ENCODE results near the gene RNF217.
"Not testable (repeated sequence)": the region's sequence is repeated elsewhere in the genome, so short reads cannot be mapped to it uniquely, and the experiment has no call there.

RNF217 gene, protein sequence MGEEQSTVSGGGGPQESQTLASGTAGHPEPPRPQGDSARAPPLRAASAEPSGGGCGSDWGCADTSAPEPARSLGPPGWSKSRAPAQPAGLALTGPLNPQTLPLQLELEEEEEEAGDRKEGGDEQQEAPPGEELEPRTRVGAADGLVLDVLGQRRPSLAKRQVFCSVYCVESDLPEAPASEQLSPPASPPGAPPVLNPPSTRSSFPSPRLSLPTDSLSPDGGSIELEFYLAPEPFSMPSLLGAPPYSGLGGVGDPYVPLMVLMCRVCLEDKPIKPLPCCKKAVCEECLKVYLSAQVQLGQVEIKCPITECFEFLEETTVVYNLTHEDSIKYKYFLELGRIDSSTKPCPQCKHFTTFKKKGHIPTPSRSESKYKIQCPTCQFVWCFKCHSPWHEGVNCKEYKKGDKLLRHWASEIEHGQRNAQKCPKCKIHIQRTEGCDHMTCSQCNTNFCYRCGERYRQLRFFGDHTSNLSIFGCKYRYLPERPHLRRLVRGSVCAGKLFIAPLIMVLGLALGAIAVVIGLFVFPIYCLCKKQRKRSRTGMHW

DNA sequence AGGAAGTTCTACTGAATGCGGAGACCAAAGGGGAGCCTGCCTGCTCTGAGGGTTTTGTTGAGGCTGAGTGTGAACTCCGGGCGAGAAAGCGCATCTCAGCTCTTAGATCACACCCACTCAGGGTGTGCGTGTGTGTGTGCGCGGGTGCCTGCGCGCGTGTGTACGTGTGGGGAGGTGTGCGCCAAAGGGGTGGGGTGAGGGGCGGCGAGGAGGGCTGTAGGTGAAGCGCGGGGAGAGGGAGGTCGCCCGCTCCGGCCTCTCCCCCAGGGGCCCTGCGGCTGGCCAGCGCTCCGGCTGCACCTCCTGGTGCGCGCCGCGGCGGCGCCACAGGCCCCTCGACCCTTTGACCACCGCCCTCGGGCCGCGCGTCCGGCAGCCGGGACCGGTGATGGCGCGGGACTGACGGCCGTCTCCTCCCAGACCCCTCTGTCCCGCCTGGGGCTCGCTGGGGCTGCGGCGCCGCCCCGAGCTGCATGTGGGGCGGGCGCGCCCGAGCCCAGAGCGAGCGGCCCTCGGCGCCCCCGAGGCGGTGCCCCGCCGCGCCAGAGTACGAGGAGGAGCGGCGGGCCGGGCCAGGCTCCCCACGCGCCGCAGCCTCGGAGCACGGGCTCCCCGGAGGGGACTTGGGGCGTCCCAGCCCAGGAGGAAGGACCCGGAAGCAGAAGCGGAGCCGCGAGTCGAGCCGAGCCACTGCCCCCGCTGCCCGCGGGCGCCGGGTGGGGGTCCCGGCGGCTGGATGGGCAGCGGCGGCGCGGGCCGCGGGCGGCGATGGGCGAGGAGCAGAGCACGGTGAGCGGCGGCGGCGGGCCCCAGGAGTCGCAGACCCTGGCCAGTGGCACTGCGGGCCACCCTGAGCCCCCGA is at the start of gene RNF217:
Gene RNF217 (plus strand): TSS at position 661 of the 862 bp plus-strand sequence. CDS start 108 bp downstream, at position 769.
- Mint-ChIP-seq H3K27ac (peak within 1 kb of the TSS; percentile 21), H3K27me3 (peaks cover 43% of the 10 kb centered on the region)

DNA sequence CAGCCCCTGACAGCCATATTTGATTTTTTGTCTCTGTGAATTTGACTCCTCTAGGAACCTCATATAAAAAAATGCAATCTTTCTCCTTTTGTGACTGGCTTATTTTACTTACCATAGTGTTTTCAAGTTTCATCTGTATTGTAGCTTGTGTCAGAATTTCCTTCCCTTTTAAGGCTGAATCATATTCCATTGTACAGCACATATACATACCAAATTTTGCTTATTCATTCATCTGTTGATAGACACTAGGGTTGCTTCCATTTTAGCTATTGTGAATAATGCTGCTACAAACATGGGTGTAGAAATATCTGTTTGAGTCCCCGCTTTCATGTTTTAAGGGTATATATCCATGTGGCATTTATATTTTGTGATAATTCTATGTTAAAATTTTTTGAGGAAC is 49.2 kb upstream of the RNF217 start:
- H3K27ac Mint-ChIP-seq, result no peak overlapping the region
- H3K4me3 Mint-ChIP-seq, result no peak overlapping the region
- H3K27me3 Mint-ChIP-seq, result peaks cover 1% of the 10 kb centered on the region
- H3K9me3 Mint-ChIP-seq, result no peaks in the 10 kb centered on the region
- H3K4me1 Mint-ChIP-seq, result no peaks in the 10 kb centered on the region
- H3K36me3 Mint-ChIP-seq, result no peaks in the 10 kb centered on the region

More for the DNA sequence above, at the start of gene RNF217:
- Mint-ChIP-seq H3K36me3 (no peaks in the 10 kb centered on the region), H3K4me3 (peak within 1 kb of the TSS; percentile 83), H3K4me1 (peaks cover 14% of the 10 kb centered on the region), H3K9me3 (peaks cover 4% of the 10 kb centered on the region)

DNA sequence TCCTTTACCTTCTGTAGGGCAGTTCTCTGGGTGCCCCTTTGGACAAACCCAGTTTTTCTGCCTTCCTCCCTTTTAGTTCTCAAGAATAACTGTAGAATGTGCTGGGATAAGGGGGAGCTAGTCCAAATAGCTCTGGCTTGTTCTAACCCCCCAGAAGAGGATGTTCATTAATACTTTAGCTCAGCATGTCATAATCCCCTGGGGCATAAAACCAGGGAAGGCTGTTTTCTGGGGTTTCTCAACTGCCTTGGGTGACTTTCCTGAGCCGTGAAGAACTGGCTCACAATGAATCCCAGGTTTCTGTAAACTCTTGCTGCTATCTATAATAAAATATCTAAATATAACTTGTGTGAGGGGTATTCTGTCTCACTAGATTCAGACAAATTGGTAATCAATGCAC is 44.5 kb upstream of the RNF217 start:
- Mint-ChIP-seq H3K27ac (no peak overlapping the region), H3K4me3 (no peak overlapping the region), H3K27me3 (no peaks in the 10 kb centered on the region), H3K9me3 (no peaks in the 10 kb centered on the region), H3K4me1 (peaks cover 4% of the 10 kb centered on the region), H3K36me3 (no peaks in the 10 kb centered on the region)

DNA sequence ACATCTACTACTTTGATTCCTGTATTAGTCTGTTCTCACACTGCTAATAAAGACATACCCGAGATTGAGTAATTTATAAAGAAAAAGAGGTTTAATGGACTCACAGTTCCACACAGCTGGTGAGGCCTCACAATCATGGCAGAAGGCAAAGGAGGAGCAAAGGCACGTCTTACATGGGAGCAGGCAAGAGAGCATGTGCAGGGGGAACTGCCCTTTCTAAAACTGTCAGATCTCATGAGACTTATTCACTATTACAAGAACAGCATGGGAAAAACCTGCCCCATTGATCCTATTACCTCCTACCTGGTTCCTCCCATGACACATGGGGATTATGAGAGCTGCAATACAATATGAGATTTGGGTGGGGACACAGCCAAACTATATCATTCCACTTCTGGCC is 42.5 kb upstream of the RNF217 start:
- not testable (repeated sequence) for H3K9me3 Mint-ChIP-seq, H3K27ac Mint-ChIP-seq, H3K36me3 Mint-ChIP-seq, H3K27me3 Mint-ChIP-seq, H3K4me3 Mint-ChIP-seq, H3K4me1 Mint-ChIP-seq

DNA sequence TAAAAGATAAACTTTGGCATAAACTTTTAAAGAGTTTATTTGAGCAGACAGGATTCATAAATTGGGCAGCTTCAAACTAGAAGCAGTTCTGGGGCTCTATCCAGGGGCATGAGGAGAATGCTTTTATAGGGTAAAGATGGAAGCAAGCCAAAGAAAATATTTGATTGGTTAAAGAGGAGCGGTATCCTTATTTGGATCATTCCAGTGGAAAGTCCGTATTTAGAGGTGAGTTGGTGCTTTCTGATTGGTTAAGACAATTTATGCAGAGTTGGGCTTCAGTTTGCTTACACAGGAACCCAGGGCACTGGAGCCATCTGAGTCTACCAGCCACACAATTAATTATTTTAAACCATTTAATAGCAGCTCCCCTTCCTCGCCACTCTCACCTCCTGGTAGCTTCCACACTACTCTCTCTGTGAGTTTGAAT is 37.9 kb upstream of the RNF217 start:
- Mint-ChIP-seq H3K36me3 (no peaks in the 10 kb centered on the region), H3K4me3 (no peak overlapping the region), H3K27me3 (peaks cover 4% of the 10 kb centered on the region), H3K27ac (no peak overlapping the region), H3K4me1 (no peaks in the 10 kb centered on the region), H3K9me3 (no peaks in the 10 kb centered on the region)

DNA sequence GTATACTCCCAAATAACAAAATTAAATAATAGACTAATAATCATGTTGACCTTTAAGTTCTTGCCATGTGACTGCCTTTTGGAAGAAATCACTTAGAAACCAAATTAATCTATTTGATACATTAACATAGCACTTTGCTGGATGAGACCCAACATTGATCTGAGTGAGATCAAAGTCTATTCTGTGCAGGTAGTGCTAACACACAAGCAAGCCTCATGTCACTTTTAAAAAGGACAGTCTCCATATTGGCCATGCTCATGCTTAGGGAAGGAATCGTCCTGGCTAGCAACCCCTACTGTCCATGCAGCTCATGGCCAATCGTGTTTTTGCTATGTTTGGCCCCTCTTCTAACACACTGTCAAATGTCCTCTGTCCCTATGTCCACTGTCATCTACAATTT is 35.8 kb upstream of the RNF217 start:
- peaks cover 4% of the 10 kb centered on the region for H3K27me3 Mint-ChIP-seq
- no peaks in the 10 kb centered on the region for H3K36me3 Mint-ChIP-seq
- no peaks in the 10 kb centered on the region for H3K4me1 Mint-ChIP-seq
- no peak overlapping the region for H3K4me3 Mint-ChIP-seq
- no peaks in the 10 kb centered on the region for H3K9me3 Mint-ChIP-seq
- H3K27ac Mint-ChIP-seq, result no peak overlapping the region

DNA sequence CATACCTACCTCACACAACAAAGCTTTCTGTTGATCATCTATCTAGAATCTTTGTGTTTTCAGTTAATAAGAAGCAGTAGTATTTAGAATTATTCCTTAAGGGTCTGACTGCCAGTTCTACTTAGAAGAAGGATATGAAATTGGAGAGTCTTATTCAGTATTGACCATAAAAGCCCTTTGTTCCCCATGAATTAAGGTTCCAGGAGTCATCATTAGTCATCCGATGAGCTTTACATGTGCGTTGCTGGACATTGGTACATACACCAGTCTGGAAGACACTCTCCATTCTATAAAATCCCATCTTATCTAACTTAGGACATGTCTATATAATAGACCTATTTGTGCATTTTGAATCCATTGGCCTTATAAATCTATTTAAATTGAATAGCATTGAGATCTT is 34.4 kb upstream of the RNF217 start:
- H3K4me3 Mint-ChIP-seq, result no peak overlapping the region
- H3K27me3 Mint-ChIP-seq, result peaks cover 4% of the 10 kb centered on the region
- H3K36me3 Mint-ChIP-seq, result no peaks in the 10 kb centered on the region
- H3K4me1 Mint-ChIP-seq, result no peaks in the 10 kb centered on the region
- H3K9me3 Mint-ChIP-seq, result no peaks in the 10 kb centered on the region
- no peak overlapping the region for H3K27ac Mint-ChIP-seq

DNA sequence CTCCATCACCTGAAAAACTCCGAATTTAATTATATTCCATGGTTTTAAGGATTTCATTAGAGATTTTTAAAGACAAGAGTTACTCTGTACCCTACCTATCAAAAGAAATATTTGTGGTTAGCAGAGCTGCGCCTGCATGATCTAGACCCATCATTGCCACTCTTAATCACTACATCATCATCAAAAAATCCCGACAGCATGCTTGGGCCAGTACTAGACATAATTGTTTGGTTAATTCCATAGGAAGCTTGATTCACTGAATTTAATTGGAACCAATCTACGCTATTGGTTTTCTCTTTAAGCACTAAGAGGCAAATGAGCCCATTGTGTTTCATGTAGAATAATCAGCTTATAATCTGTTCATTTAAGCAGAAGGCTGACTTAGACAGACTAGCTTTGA is 33.4 kb upstream of the RNF217 start:
- Mint-ChIP-seq H3K9me3 (no peaks in the 10 kb centered on the region), H3K4me1 (no peaks in the 10 kb centered on the region), H3K36me3 (no peaks in the 10 kb centered on the region), H3K27me3 (peaks cover 4% of the 10 kb centered on the region), H3K4me3 (no peak overlapping the region), H3K27ac (no peak overlapping the region)

DNA sequence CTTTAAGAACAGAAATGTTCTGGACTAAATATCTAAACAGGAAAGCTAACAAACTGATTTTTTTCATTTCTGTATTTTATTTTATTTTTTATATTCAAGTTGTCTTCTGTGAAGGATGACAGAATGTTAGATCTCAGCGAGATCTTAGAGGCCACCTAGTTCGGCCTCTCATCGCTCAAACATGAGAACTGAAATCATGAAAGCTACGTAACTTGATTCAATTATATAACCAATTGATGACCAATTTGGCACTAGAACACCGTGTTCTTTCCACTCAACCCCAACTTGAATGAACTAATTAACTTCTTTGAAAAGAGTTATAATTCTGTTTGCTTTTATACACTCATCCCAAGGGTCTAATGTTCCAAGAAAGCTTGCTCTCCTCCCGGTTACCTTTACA is 24.6 kb upstream of the RNF217 start:
- Mint-ChIP-seq H3K27ac (no peak overlapping the region), H3K4me1 (no peaks in the 10 kb centered on the region), H3K9me3 (no peaks in the 10 kb centered on the region), H3K36me3 (no peaks in the 10 kb centered on the region), H3K4me3 (no peak overlapping the region), H3K27me3 (peaks cover 1% of the 10 kb centered on the region)

DNA sequence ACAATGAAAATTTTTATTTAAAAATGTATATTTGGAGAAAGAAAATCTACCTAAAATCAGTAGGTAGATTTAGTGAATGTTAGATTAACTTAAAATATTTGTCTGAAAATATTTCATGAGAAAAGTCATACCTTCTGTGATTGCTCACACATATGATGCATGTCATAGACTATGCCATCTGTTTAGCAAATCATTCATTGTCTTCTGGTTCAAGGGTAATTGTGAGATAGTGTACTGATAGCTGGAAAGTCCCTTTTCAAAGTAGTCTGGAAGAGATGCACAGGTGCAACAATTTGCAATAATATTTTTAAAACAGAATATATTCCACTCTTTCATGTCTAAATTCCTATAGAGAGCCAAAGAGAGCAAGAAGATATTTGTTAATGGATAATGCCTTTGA is 21.0 kb upstream of the RNF217 start:
- peaks cover 7% of the 10 kb centered on the region for H3K9me3 Mint-ChIP-seq
- no peaks in the 10 kb centered on the region for H3K4me1 Mint-ChIP-seq
- no peaks in the 10 kb centered on the region for H3K36me3 Mint-ChIP-seq
- peaks cover 3% of the 10 kb centered on the region for H3K27me3 Mint-ChIP-seq
- no peak overlapping the region for H3K4me3 Mint-ChIP-seq
- no peak overlapping the region for H3K27ac Mint-ChIP-seq

DNA sequence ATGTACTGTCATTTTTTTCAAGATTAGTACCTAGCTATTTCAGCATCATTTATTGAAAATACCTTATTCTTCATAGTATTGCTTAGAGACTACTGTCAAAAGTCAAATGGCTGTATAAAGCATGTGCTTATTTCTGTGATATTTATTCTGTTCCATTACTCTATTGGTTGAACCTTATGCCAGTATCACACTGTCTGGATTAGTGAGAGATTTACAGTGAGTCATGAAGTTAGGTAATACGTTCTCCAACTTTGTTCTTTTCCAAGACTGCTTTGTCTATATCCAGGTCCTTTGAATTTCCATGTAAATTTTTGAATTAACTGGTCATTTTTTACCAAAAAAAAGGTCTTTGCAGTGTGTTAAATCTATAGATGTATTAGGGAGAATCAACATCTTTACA is 18.6 kb upstream of the RNF217 start:
- Mint-ChIP-seq H3K4me1 (no peaks in the 10 kb centered on the region), H3K27ac (no peak overlapping the region), H3K9me3 (peaks cover 7% of the 10 kb centered on the region), H3K36me3 (no peaks in the 10 kb centered on the region), H3K27me3 (peaks cover 9% of the 10 kb centered on the region), H3K4me3 (no peak overlapping the region)

DNA sequence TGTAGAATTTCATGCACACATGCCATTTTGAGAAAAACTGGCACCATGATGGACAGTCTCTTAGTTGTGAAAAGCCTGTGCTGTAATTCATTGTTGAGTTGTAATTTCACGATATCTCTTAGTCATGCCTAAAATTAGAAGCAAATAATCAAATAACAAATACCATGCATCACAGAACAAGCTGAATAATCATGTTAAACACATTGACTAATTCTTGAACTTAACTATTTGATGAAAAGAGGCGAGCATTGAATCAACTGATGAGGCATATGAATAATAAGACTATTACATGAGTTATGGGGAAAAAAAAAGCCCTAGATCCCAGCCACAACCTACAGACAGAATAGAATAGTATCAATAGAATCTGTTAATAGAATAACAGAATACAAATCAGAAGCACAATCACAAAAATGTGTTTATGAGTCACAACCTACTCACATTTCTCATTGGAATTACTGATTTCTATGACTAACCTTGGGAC is 14.2 kb upstream of the RNF217 start:
- Mint-ChIP-seq H3K36me3 (no peaks in the 10 kb centered on the region), H3K4me1 (no peaks in the 10 kb centered on the region), H3K9me3 (peaks cover 7% of the 10 kb centered on the region), H3K27ac (no peak overlapping the region), H3K4me3 (no peak overlapping the region), H3K27me3 (peaks cover 8% of the 10 kb centered on the region)

DNA sequence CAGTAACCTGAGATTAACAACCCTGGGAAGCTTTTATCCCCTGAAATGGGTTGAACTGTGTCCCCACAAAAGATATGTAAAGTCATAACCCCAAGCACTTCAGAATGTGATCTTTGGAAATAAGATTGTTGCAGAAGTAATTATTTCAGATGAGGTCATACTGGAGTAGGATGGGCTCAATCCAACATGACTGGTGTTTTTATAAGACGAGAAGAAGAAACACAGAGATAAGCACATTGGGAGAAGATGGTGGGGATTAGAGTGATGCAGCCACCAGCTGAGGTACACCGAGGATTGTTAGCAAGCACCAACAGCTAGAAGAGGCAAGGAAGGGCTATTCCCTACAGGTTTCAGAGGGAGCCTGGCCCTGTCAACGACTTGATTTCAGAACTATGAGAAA is 12.5 kb upstream of the RNF217 start:
- Mint-ChIP-seq H3K36me3 (no peaks in the 10 kb centered on the region), H3K9me3 (peaks cover 7% of the 10 kb centered on the region), H3K27ac (no peak overlapping the region), H3K4me3 (no peak overlapping the region), H3K4me1 (no peaks in the 10 kb centered on the region), H3K27me3 (peaks cover 8% of the 10 kb centered on the region)

DNA sequence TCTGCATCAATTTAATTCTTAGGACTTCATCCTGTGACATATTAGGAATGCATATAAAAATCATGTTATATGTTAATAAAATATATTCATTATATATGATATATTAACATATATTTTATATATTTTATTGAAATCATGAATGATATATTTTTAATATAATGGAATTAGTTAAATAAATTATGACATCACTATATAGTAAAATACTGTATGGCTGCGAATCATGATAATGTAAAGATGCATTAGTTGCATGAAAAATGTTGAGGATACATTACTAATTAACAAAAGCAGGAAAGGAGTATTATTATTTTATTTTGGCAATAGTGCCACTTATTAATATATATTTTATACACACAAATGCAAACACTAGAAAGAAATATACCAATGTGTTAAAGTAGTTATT is 8.4 kb upstream of the RNF217 start:
- Mint-ChIP-seq H3K4me3 (no peak overlapping the region), H3K9me3 (no peaks in the 10 kb centered on the region), H3K27ac (no peak overlapping the region), H3K36me3 (no peaks in the 10 kb centered on the region), H3K27me3 (peaks cover 4% of the 10 kb centered on the region), H3K4me1 (no peaks in the 10 kb centered on the region)

DNA sequence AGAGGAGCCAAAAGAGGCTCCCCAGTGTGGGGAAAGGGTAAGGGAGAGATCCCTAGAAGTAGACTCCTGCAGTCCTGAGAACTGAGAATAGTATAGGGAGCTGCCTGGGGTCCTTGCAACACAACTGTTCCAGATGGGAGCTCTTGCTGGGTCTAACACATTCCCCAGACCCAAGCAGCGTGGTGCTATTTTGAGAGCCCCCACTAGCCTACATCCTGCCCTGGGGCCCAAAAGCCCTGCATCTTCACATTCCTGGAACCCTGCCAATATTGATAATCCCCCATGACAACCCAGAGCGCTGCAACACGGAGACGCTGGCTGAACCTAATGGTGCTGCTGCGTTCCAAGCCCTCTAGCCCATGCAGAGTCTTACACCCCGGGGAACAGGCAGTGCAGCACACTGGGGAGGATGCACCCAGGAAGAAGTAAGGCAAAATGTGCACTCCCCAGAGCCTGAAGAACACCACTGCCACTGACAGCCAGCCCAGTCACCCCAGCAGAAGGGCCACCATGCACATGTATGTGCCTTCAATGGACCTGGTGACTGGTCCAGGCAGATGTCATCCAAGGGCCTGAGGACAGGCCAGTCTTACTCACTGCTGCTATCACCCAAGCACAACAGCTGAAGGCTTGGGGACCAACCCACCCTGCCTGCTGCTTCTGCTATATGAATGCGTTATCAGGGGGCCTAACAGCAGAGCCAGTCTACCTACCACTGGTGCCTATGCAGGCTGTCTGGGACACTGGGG is 7.0 kb upstream of the RNF217 start:
- no peaks in the 10 kb centered on the region for H3K4me1 Mint-ChIP-seq
- H3K36me3 Mint-ChIP-seq, result no peaks in the 10 kb centered on the region
- no peak overlapping the region for H3K27ac Mint-ChIP-seq
- H3K9me3 Mint-ChIP-seq, result peaks cover 4% of the 10 kb centered on the region
- H3K4me3 Mint-ChIP-seq, result no peak overlapping the region
- H3K27me3 Mint-ChIP-seq, result peaks cover 11% of the 10 kb centered on the region
